HL-60 (cell line): ENCODE data around the gene KMT2C.

ENCODE experiments used
- GABPA ChIP-seq: IDR thresholded peaks from 2 replicates; pipeline ENCODE4 v1.6.1; 2012; ENCODE audit warnings: low read depth
- POLR2AphosphoS5 ChIP-seq: IDR thresholded peaks from 2 replicates; pipeline ENCODE4 v1.6.1; 2012; ENCODE audit warnings: low read depth
- TF ChIP-seq, protein P1 (sequence below): IDR thresholded peaks from one replicate; pipeline ENCODE4 v1.5.1; 2011; ENCODE audit warnings: low read length, control low read depth, inconsistent platforms; ENCODE audit not compliant: insufficient read depth

DNA sequence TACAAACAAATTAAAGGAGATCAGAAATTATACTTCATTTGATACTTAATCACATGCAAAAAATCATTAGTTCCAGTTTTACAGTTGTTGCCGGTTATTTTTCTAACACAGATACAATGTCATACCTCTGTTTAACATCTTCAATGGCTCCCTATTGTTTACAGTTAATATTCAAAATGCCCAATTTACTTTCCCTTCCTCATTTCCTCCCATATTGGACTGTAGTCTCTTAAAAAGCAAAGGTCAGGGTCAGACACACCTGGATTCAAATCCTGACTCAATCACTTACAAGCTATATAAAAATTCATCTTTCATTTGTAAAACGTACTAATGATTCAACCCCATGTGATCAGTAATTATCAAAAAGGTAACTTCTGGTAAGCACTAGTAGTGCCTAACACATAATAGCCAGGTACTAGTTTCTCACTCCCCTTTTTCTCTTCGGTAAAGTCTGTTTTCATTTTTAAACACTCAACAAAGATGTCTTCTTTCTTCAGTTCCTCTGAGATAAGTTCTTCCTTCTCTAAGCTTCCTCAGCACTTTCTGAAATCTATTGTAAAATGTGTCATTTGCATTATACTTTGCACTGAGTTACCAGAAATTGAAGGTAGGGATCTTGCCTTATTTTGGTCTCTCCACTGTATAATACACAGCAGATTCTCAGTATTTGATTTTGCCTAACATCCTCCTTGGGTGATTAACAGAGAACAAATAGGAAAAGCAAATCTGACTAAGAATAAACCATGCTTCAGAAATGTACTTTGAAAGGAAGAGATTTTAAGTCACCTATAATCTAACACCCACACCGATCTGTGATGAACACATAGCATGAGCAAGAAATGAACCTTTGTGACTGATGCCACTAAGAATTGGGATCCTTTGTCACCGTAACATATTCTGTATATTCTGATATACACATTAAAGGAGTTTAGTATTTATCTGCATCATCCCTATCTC, 16.1 kb downstream of the KMT2C start:
- TF ChIP-seq POLR2AphosphoS5 (no peak), GABPA (no peak)
- TF ChIP-seq, protein P1, sequence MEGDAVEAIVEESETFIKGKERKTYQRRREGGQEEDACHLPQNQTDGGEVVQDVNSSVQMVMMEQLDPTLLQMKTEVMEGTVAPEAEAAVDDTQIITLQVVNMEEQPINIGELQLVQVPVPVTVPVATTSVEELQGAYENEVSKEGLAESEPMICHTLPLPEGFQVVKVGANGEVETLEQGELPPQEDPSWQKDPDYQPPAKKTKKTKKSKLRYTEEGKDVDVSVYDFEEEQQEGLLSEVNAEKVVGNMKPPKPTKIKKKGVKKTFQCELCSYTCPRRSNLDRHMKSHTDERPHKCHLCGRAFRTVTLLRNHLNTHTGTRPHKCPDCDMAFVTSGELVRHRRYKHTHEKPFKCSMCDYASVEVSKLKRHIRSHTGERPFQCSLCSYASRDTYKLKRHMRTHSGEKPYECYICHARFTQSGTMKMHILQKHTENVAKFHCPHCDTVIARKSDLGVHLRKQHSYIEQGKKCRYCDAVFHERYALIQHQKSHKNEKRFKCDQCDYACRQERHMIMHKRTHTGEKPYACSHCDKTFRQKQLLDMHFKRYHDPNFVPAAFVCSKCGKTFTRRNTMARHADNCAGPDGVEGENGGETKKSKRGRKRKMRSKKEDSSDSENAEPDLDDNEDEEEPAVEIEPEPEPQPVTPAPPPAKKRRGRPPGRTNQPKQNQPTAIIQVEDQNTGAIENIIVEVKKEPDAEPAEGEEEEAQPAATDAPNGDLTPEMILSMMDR: no peak
